HG02840 (cell line): ENCODE data around the gene PDLIM3.
"Not testable (repeated sequence)": the region's sequence is repeated elsewhere in the genome, so short reads cannot be mapped to it uniquely, and the experiment has no call there.

Experiments used
- ATAC-seq: cut with Tn5 transposase; IDR thresholded peaks from one replicate; pipeline ENCODE4 v1.9.1; 2021; ENCODE audit warnings: mild to moderate bottlenecking, moderate library complexity, moderate number of reproducible peaks; ENCODE audit not compliant: unreplicated experiment, low FRiP score

PDLIM3 gene, protein sequence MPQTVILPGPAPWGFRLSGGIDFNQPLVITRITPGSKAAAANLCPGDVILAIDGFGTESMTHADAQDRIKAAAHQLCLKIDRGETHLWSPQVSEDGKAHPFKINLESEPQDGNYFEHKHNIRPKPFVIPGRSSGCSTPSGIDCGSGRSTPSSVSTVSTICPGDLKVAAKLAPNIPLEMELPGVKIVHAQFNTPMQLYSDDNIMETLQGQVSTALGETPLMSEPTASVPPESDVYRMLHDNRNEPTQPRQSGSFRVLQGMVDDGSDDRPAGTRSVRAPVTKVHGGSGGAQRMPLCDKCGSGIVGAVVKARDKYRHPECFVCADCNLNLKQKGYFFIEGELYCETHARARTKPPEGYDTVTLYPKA

GRCh38 chr4:185534866-185535611 is at the start of gene PDLIM3:
PDLIM3 (minus strand) TSS chr4:185535507; CDS start chr4:185535434, 73 bp downstream.
- no peak for ATAC-seq

DNA sequence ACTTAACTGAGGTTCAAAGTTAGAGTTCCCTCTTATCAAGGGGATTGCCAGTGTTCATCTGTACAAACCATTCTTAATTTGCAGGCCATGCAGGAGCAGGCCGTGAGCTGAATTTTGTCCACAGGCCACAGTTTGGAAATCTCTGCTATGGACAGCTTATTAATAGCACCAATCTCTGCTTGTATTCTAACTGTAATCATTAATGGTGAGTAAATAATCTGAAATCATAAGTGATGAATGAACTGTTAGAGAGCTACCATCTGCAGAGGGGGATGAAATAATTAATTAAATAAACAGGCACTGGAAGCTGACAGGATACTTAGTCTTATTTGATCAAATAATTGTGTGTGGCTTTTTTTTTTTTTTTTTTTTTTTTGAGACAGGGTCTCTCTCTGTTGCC is 48.5 kb upstream of the PDLIM3 start:
- ATAC-seq: no peak

DNA sequence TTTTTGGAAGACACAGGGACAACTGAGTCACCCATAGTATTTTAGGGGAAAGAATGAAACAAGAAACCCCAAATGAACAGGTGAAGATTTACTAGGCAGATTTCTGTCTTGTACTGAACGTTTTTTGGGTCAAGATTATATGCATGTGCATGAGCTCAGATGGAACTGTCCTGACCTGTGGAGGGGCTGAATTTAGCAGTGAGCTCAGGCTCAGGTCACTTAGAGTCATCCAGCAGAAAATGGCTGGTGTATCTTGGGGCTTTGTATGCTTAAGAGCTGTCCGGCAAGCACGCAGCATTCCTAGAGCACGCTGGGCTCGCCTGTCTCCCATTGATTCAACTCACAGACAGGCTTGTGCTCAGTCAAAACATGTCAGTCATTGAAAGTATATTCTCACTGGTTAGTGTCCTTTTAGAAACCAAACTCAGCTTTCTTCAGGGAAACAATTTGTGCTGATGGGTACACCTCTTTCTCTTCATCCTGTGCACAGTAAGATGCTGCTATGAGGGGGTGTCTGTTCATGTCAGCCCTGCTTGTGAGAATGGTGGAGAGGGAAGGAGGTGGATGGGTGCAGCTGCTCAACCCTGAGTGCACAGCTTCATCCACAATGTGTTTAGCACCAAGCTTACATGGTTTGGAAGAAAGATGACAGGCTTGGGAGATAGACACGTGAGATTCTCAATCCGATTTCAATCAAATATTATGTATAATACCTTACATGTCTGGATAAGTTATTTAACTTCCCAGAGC is 47.5 kb upstream of the PDLIM3 start:
- ATAC-seq: no peak

GRCh38 chr4:185580699-185581098 is 45.4 kb upstream of the PDLIM3 start:
- no peak for ATAC-seq

GRCh38 chr4:185578284-185578683 is 43.0 kb upstream of the PDLIM3 start:
- ATAC-seq: no peak

DNA sequence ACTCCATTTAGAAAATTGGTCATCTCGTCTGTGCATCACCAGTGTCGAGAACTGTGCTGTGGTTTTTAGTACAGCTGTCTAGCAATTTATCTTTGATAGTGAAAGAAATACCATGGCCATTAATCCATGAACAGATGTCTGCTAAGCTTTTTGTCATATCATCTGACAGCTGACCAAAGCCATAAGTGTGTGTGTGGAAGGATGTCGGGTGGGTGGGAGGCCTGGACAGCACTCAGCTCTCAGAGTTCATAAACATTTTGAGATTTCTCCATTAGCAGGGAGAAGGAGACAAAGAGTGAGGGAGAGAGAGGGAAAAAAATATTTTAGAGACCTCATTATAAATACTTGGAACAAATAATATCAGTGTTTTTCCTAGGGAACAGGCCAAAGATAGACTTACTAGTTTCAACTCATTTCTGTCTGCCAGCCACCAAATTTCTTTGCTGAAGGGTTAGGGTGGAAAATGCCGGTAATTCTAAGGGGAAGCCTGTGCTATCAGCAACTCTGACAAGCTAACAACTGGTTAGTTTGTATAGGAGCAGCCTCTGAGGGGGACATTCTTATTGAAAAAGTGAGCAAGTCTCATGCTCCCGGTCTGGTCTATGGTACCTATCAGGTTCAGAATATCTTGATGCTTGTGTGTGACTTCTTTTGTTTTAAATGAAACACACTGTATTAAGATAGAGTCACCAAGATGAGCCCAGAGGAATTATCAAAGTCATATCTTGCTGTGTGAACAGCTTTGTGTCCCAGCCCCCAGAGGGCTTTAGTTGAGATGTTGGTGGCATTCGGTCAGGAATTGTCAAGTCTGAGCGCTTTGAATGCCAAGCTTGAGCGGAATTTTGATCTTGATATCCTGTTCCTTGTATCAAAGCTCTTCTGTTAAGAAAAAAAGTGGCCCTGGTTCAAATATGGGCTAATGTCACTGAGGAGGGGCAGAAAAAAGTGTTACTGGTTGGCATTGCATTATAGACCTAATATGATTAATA is 41.9 kb upstream of the PDLIM3 start:
- ATAC-seq: no peak

DNA sequence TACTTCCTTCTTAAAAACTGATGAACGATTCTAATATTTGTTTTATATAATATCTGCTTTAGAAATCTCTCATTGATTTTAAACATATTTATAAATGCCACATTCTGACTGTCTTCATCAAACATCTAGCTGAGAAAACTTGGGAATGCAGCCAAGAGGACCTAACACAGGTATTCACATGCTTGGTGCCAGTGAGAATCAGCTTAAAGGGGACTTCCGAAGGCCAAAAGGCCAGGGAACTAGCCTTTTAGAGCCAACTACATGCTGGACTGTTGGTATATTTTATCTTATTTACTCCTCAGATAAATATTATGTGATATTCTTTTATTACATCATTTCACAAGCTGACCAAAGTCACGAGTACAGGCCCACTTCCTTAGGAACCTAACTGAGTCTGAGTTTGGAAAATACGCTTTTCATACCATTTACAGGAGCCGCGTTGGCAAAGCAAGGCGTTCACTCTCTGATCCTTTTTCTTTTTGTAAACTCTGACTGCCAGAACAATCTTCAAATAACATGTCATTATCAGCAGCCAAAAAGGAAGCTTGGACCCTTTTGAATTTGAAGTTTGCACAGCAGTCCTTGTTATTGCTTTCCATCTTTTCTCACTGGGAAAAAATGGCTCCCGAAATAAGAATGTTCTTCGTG is 41.1 kb upstream of the PDLIM3 start:
- no peak for ATAC-seq

DNA sequence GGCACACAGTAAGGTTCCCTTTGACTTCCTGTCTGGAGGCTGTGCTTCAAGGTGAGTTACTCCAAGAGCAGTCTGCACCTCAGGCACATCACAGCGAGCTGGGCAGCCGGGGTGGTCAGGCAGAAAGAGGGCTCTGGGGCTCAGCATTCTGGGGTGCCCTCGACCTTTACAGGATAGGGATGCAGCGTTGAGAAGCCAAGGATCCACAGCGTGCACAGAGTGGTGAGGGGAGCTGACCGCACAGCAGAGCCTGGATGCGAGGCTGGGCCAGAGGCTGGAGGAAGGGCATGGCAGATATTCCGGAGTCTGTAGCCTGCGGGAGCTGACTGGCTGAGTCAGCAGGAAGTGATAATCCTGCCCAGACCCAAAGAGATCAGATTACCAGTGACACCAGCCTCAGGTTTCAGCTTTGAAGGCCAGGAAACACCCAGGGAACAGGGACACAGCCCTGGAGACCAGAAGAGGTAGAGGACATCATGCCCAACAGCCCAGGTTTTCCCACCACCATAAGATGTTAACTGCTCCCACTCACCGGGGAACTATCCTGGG is 38.4 kb upstream of the PDLIM3 start:
- ATAC-seq: no peak

DNA sequence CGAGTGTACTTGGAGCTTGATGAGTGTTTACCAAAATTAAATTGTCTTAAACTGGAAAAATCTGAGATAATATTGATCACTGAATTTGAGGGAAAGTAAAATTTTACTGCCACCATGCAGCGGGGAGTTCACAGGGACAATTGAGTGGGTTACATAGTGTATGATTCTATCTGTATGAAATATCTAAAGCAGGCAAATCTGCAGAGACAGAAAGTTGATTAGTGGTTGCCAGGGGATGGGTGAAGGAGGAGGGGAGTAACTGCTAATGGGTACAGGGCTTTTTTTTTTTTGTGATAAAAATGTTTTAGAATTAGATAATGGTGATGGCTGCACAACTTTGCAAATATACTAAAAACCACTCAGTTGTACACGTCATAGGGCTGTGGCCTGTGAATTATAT is 35.4 kb upstream of the PDLIM3 start:
- ATAC-seq: no peak

- ATAC-seq: no peak
These were observed 32.4 kb upstream of the PDLIM3 start for GRCh38 chr4:185567381-185568376.

DNA sequence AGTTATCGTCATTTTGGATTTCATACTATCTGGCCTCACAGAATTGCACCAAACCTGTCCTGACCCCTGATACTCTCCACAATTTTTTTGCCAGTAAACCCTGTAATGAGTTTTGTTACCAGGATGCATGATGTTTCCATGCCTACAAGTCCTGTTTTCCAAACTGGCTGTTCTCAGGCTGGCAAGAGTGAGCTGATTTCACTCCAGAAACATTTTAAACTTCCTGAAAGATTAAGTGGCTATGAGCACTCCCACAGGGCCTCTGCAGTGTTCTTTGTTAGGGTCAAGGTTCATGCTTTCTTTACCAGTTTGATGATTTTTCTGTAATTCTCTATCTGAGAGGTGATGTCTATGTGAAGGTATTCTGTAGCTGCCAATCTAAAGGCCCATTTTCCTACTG is 31.7 kb upstream of the PDLIM3 start:
- no peak for ATAC-seq

GRCh38 chr4:185566425-185566824 is 31.1 kb upstream of the PDLIM3 start:
- ATAC-seq: no peak

GRCh38 chr4:185565696-185566095 is 30.4 kb upstream of the PDLIM3 start:
- ATAC-seq: no peak

DNA sequence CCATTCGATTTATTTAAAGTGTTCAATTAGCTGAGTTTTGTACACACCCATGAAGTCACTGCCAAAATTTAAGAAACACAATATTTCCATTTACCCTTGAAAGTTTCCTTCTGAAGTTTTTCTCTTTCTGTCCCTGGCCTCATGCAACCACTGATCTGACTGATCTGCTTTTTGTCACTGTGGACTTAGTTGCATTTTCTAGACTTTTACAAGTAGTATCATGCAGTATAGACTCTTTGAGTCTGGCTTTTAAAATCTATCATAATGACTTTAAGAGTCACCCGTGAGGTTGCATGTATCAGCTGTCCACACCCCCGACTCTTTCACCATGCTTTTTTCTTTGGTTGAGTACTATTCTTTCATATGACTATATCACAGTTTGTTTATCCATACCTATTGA is 29.0 kb upstream of the PDLIM3 start:
- ATAC-seq: no peak

GRCh38 chr4:185562531-185562930 is 27.2 kb upstream of the PDLIM3 start:
- no peak for ATAC-seq

- no peak for ATAC-seq
These were observed 25.0 kb upstream of the PDLIM3 start for GRCh38 chr4:185560316-185560715.

DNA sequence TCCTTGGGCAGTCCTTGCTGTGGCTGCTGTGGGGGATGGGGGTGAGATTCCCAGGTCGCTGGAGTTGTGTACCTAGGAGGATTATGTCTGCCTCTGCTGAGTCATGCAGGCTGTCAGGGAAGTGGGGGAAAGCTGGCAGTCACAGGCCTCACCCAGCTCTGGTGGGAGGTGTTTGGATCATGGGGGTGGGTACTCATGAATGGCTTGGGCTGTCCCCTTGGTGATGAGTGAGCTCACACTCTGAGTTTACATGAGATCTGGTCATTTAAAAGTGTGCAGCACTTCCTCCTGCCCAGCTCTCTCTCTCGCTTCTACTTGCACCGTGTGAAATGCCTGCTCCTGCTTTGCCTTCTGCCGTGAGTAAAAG is 24.6 kb upstream of the PDLIM3 start:
- ATAC-seq: no peak

GRCh38 chr4:185559251-185559914 is 24.1 kb upstream of the PDLIM3 start:
- not testable (repeated sequence) for ATAC-seq
